T-cell (primary cell): ENCODE data around the gene PRKAR1B. TPM values are rescaled to one million over a fixed set of nuclear protein-coding genes. Genes with fewer than 3 reads are reported as not detected.
A peak's percentile ranks its signal among the peaks of the same experiment; 100 is the strongest.

ENCODE experiments used
- ATAC-seq, 4 experiments: fragments of 200-7000 bp in 3 of 4; fragments of 150-1000 bp in 1 of 4; cut with Tn5 transposase; replicated peaks in 1 of 4; 1 replicate in 3 of 4; 2 replicates in 1 of 4; pipeline ENCODE4 v1.10.0; 2021; ENCODE audit warnings: moderate library complexity in 3 of 4, mild to moderate bottlenecking in 2 of 4, moderate number of reproducible peaks in 1 of 4
- CTCF ChIA-PET, 2 donors: fragments of 300-600 bp; sonication (Branson Sonifier 250); formaldehyde crosslinking; loops; one replicate each; lab custom pipeline; 2022; ENCODE audit warnings: antibody characterized with exemption in 2 of 2; lab: Charles Lee
- POLR2A ChIA-PET, 2 donors: fragments of 300-600 bp; sonication (Branson Sonifier 250); formaldehyde crosslinking; loops; one replicate each; lab custom pipeline; 2022; ENCODE audit warnings: antibody characterized with exemption in 2 of 2; lab: Charles Lee
- DNase-seq, 35 experiments: peaks; one replicate each; pipeline versions ENCODE4 v3.0.0 to v3.0.0-alpha.2; 2013 to 2023
- H3K27ac ChIP-seq: one replicate; pipeline ENCODE4 v1.5.1; 2013; ENCODE audit warnings: low read length
- H3K27me3 ChIP-seq, 2 experiments: replicated peaks in 1 of 2; 1 replicate in 1 of 2; 2 replicates in 1 of 2; pipeline versions ENCODE4 v1.6.1 to v1.7.0; 2013; ENCODE audit warnings: low read length in 1 of 2, mixed read lengths in 1 of 2; ENCODE audit not compliant: control insufficient read depth in 2 of 2, insufficient read depth in 2 of 2; ENCODE audit errors: extremely low read depth in 1 of 2
- H3K36me3 ChIP-seq, 2 donors: 1 replicate in 1 of 2; 2 replicates in 1 of 2; pipeline versions ENCODE4 v1.6.1 to v1.7.0; 2013; ENCODE audit warnings: low read length in 1 of 2; ENCODE audit not compliant: control insufficient read depth in 2 of 2, insufficient read depth in 1 of 2; ENCODE audit errors: extremely low read depth in 1 of 2
- H3K4me1 ChIP-seq, 2 experiments: 1 replicate in 1 of 2; 2 replicates in 1 of 2; pipeline versions ENCODE4 v1.6.1 to v1.7.0; 2013; ENCODE audit warnings: low read length in 2 of 2, mixed read lengths in 1 of 2; ENCODE audit not compliant: insufficient read depth in 2 of 2, control insufficient read depth in 1 of 2; ENCODE audit errors: extremely low read depth in 1 of 2
- H3K4me3 ChIP-seq, 2 donors: 1 replicate in 1 of 2; 2 replicates in 1 of 2; pipeline versions ENCODE4 v1.5.1 to v1.7.0; 2013; ENCODE audit warnings: mild to moderate bottlenecking in 2 of 2, low read length in 1 of 2, moderate library complexity in 1 of 2; ENCODE audit not compliant: control insufficient read depth in 1 of 2; ENCODE audit errors: extremely low read depth in 1 of 2
- H3K9me3 ChIP-seq: 2 replicates; pipeline ENCODE4 v1.7.0; 2013
- H3K27ac Mint-ChIP-seq, 2 donors: one replicate each; pipeline ENCODE4 v1.8.0; 2020 to 2021; ENCODE audit warnings: mild to moderate bottlenecking in 2 of 2, mixed read lengths in 2 of 2
- H3K27me3 Mint-ChIP-seq, 2 donors: one replicate each; pipeline ENCODE4 v1.8.0; 2021 to 2022; ENCODE audit warnings: mixed read lengths in 2 of 2
- H3K36me3 Mint-ChIP-seq: one replicate; pipeline ENCODE4 v1.8.0; 2021; ENCODE audit warnings: mixed read lengths
- H3K4me1 Mint-ChIP-seq, 3 donors: one replicate each; pipeline ENCODE4 v1.8.0; 2020 to 2022; ENCODE audit warnings: mixed read lengths in 3 of 3, mild to moderate bottlenecking in 1 of 3
- H3K4me3 Mint-ChIP-seq, 3 donors: one replicate each; pipeline ENCODE4 v1.8.0; 2020 to 2022; ENCODE audit warnings: mild to moderate bottlenecking in 3 of 3, mixed read lengths in 3 of 3, moderate library complexity in 3 of 3
- H3K9me3 Mint-ChIP-seq, 3 donors: one replicate each; pipeline ENCODE4 v1.8.0; 2020 to 2022; ENCODE audit warnings: mixed read lengths in 3 of 3
- WGBS: methylation state at CpG from one replicate; pipeline ENCODE4 v1.1.5; 2013; ENCODE audit warnings: missing lambda C conversion rate; ENCODE audit not compliant: insufficient coverage; 5-methylcytosine and 5-hydroxymethylcytosine counted together
- total RNA-seq, 35 experiments: library from RNA in 6 of 35; stranded (reverse) in 6 of 35; fragments of 120-200 nt in 1 of 35; gene quantifications; one replicate each; pipeline versions ENCODE4 v1.2.1 to v1.2.4 and lab custom pipeline; 2013 to 2026

PRKAR1B gene
- total RNA-seq, 5 donors from 2014 or later (not counting 1 experiment from before 2014, with no cell fraction given), result 20.7 to 35.4 (median 24.4) TPM

DNA sequence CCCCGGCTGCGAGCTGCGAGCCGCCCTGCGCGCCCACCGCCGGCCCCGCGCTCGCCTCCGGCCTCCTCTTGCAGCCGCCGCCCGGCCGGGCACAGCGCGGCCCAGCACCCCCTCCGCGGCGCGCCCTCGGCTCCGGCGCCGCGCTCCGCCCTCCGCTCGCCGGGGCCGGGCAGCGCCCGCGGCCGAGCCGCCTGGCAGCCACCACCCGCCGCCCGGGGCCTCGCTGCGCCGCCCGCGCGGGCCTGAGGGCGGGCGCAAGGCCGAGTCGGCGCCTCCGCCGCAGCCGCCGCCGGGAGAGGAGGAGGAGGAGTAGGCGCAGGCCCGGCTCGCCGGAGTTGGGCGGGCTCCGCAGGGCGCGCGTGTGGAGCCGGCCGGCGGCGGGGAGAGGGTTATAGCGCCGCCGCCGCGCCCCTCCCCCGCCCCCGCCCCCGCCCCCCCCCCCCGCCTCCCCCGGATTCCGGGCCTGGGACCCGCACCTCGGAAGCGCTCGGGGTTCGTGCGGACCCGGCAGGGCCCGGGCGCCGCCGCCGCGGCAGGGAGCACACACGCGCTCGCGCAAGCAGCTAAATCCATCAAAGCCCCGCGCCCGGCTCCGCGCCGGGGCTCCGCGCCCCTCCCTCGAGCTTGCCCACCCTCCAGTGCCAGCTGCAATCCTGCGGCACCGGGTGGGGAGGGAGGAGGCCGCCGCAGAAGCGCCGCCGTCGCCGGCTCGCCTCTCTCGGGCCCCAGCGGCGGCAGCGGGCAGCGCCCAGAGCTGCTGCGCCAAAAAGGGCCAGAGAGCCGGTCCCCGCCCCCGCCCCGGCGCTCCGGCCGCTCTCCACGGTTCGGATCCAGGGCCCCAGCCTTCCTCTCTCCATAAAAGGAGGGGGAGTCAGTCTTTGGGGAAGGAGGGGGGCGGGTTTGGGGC lies 207.3 kb downstream of the PRKAR1B start, which contains the start of gene PDGFA:
Gene PDGFA, minus strand, starts transcription at position 363 of the 907 bp plus-strand sequence. CDS start 845 bp downstream, outside the sequence.
- no peaks in the 10 kb centered on the region for H3K36me3 ChIP-seq
- CTCF ChIA-PET, result no interaction called here
- H3K27me3 ChIP-seq, result peaks cover 0 to 84% of the 10 kb centered on the region in 2 experiments
- Mint-ChIP-seq H3K36me3 (no peaks in the 10 kb centered on the region), H3K27me3 (peaks cover 9 to 48% of the 10 kb centered on the region in 2 donors), H3K27ac (no peak within 1 kb of the TSS), H3K4me3 (peak within 1 kb of the TSS; percentile 71 to 78 (median 73)), H3K9me3 (no peaks in the 10 kb centered on the region), H3K4me1 (peaks cover 6 to 20% (median 12%) of the 10 kb centered on the region in 3 donors)
- WGBS, result 0% methylated on average over 70 of the region's 132 CpGs
- H3K9me3 ChIP-seq, result no peaks in the 10 kb centered on the region
- POLR2A ChIA-PET, result no interaction called here
- H3K27ac ChIP-seq, result no peak within 1 kb of the TSS
- ATAC-seq, result peak; percentile 35 to 48 (median 40)
- peaks cover 15 to 52% of the 10 kb centered on the region in 2 experiments for H3K4me1 ChIP-seq
- H3K4me3 ChIP-seq, result peak within 1 kb of the TSS in 1 of 2 donors; percentile 49
- peak in 2 of 35 experiments; percentile 29 to 31 for DNase-seq

DNA sequence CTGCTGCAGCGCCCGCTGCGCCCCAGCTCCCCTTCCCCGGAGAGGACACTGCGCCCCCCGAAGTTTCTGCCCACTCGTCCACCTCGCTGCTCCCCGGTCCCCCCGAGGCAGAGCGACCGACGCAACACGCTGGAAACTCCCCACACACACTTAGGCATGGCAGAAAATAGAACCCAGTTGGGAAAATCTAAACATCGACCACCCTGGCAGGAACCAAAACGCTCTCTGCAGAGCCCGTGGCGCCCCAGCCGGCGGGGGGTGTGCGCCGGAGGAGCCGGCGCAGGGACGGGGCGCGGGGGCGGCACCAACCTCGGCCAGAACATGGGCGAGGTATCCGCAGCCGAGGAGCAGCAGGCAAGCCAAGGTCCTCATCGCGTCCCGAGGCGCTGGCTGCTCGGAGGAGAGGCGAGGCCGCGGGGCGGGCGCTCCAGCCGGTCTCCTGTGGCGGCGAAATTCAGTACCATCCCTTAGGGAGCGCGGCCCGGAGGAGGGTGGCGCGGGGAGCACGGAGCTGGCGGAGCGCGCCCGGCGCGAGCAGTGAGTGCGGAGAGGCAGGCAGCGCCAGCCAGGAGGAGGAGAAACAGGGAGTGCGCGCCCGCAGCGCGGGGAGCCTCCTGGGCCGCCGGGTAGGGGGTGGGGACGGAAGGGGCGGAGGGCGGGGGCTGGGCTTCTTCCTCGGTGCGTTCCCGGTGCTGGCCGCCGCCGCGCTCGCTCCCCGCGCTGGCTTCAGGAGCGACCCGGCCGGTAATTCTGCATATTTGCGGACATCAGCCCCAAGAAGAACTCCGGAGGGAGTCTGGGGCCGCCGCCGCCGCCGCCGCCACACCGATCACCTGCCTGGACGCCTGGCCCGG lies 208.2 kb downstream of the PRKAR1B start:
- DNase-seq (peak in 6 of 35 experiments; percentile 15 to 37 (median 24)), ATAC-seq (peak; percentile 34 to 50 (median 39))
- Mint-ChIP-seq H3K27me3 (peaks cover 13 to 46% of the 10 kb centered on the region in 2 donors), H3K27ac (no peak overlapping the region), H3K4me1 (peaks cover 6 to 22% (median 12%) of the 10 kb centered on the region in 3 donors), H3K4me3 (peak overlapping the region; percentile 71 to 78 (median 73)), H3K9me3 (no peaks in the 10 kb centered on the region), H3K36me3 (no peaks in the 10 kb centered on the region)
- POLR2A ChIA-PET, result no interaction called here
- peaks cover 15 to 52% of the 10 kb centered on the region in 2 experiments for H3K4me1 ChIP-seq
- H3K9me3 ChIP-seq, result no peaks in the 10 kb centered on the region
- H3K27ac ChIP-seq, result no peak overlapping the region
- peaks cover 0 to 83% of the 10 kb centered on the region in 2 experiments for H3K27me3 ChIP-seq
- H3K36me3 ChIP-seq, result no peaks in the 10 kb centered on the region
- under 1% methylated on average over 90 of the region's 93 CpGs for WGBS
- peak overlapping the region in 1 of 2 donors; percentile 49 for H3K4me3 ChIP-seq
- CTCF ChIA-PET, result no interaction called here

DNA sequence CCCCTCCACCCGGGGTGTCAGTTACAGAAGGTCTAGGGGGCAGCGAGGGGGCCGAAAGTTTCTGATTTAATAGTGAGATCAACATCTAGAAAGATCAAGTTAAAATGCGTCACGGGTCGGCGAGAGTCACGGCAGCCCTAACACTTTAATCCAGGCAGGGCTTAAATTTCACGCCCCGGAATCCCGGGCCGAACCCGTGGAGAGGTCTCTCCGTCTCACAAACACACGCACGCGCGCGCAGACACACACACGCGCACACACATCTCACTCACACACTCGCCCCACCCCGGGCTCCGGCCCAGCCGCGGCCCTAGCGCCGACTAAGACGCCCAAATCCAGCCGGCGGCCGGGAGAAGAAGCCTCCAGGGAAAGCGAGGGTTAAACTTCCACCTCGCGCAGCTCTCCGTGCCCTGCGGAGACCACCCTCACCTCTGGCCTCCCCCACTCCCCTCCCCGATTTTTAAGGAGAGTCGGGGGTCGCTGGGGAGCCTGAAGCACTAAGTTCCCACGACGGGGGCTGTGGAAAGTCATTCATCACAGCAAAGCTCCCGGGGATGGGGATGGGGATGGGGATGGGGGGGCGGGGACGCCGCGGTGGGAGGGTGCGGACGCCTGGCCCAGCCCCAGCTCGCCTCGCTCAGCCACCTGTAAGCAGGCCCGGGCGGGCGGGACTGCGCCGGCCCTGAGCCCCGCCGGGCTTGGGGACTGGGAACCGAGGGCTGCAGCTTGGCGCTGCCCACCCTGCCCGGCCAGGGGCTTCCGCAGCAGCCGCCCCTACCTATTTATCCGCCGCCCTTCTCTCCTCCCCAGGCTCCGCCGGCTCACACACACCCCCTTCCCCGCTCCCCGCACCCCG lies 209.1 kb downstream of the PRKAR1B start:
- DNase-seq, result peak in 1 of 35 experiments; percentile 31
- ChIA-PET CTCF (interaction anchor here in 1 of 2 donors (0.7 kb wide), 1 partner anchor 192 kb away, joined by 4 read pairs; no protein-coding TSS in a partner anchor), POLR2A (no interaction called here)
- no peaks in the 10 kb centered on the region for H3K36me3 ChIP-seq
- H3K4me1 Mint-ChIP-seq, result peaks cover 6 to 22% (median 12%) of the 10 kb centered on the region in 3 donors
- no peak for ATAC-seq
- H3K9me3 ChIP-seq, result no peaks in the 10 kb centered on the region
- no peaks in the 10 kb centered on the region for H3K36me3 Mint-ChIP-seq
- 2% methylated on average over 48 of the region's 70 CpGs for WGBS
- H3K27ac Mint-ChIP-seq, result no peak overlapping the region
- no peaks in the 10 kb centered on the region for H3K9me3 Mint-ChIP-seq
- peak overlapping the region; percentile 32 to 74 for H3K4me3 ChIP-seq
- no peak overlapping the region for H3K27ac ChIP-seq
- peaks cover 0 to 77% of the 10 kb centered on the region in 2 experiments for H3K27me3 ChIP-seq
- peak overlapping the region; percentile 71 to 78 (median 74) for H3K4me3 Mint-ChIP-seq
- H3K4me1 ChIP-seq, result peaks cover 15 to 53% of the 10 kb centered on the region in 2 experiments
- H3K27me3 Mint-ChIP-seq, result peaks cover 12 to 43% of the 10 kb centered on the region in 2 donors

DNA sequence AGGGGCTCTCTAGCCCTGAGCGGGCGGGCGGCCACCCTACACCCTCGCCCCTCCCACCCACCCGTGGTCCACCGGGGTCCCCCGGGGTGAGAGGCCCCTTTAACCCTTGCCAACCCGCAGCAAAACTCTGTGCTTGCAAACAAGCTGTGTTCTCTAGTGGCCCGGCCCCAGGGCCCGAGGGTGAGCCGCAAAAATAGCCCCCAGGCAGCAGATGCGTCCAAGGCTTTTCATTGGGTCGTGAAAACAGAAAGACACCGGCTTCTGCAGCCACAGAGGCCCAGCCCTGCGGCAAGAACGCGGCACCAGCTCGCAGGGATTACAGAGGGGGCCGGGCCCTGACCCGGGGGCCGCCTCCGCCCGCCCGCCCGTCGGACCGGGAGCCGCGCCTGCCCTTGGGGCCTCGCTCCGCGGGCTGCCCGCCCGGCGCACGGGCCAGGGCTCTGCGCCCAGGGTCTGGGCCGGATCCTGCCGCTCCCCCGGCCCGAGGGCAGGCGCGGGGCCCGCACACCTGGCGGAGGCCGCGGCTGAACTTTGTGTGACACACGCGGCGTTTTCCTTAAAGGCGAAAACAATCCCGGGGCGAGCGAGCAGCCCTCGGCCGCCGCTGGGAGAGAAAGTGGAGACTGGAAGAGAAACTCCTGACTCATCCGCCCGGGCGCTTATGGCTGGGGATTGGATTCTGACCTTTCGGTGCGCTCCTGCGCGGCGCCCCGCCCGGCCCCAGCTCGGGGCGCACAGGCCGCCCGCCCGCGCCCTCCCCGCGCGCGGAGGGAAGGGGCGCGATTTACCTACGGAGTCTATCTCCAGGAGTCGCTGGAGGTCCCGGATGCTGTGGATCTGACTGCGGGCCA lies 210.2 kb downstream of the PRKAR1B start:
- peak overlapping the region in 1 of 2 donors; percentile 49 for H3K4me3 ChIP-seq
- ATAC-seq (no peak), DNase-seq (no peak)
- ChIA-PET CTCF (interaction anchor here in 1 of 2 donors (0.5 kb wide), 1 partner anchor 57 kb away, joined by 4 read pairs; no protein-coding TSS in a partner anchor), POLR2A (no interaction called here)
- Mint-ChIP-seq H3K27ac (no peak overlapping the region), H3K36me3 (no peaks in the 10 kb centered on the region), H3K27me3 (peaks cover 11 to 44% of the 10 kb centered on the region in 2 donors), H3K9me3 (no peaks in the 10 kb centered on the region), H3K4me3 (peak overlapping the region in 1 of 3 donors; percentile 44), H3K4me1 (peaks cover 6 to 20% (median 12%) of the 10 kb centered on the region in 3 donors)
- no peaks in the 10 kb centered on the region for H3K9me3 ChIP-seq
- 8% methylated on average over 74 of the region's 83 CpGs for WGBS
- H3K36me3 ChIP-seq, result no peaks in the 10 kb centered on the region
- no peak overlapping the region for H3K27ac ChIP-seq
- peaks cover 0 to 71% of the 10 kb centered on the region in 2 experiments for H3K27me3 ChIP-seq
- H3K4me1 ChIP-seq, result peaks cover 9 to 41% of the 10 kb centered on the region in 2 experiments

DNA sequence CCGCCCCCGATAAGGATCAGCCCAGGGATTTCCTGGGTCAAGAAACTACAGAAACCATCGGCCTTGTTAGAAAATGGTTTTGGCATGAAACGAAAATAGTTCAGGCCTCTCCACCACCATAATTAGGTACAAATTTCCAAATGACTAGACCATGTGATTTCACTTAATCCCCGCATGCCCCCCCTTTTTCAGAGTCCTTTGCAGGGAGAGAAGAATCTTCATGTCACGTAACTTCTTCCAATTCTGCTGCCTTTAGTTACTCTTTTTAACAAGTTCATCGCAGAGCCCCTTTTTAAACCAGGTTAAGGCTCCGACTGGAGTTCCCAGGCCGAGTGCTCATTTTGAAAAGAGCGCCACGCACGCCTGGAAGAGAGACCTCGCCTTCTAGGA lies 210.9 kb downstream of the PRKAR1B start:
- ChIA-PET CTCF (no interaction called here), POLR2A (no interaction called here)
- Histone ChIP-seq H3K27ac (no peak overlapping the region), H3K27me3 (peaks cover 0 to 69% of the 10 kb centered on the region in 2 experiments), H3K9me3 (no peaks in the 10 kb centered on the region), H3K4me1 (peaks cover 8 to 35% of the 10 kb centered on the region in 2 experiments), H3K36me3 (no peaks in the 10 kb centered on the region), H3K4me3 (no peak overlapping the region)
- peak overlapping the region in 1 of 3 donors; percentile 44 for H3K4me3 Mint-ChIP-seq
- peaks cover 11 to 41% of the 10 kb centered on the region in 2 donors for H3K27me3 Mint-ChIP-seq
- ATAC-seq (no peak), DNase-seq (no peak)
- no peaks in the 10 kb centered on the region for H3K36me3 Mint-ChIP-seq
- peaks cover 6 to 16% (median 12%) of the 10 kb centered on the region in 3 donors for H3K4me1 Mint-ChIP-seq
- WGBS, result 56% methylated on average over 7 of the region's 13 CpGs
- H3K9me3 Mint-ChIP-seq, result no peaks in the 10 kb centered on the region
- no peak overlapping the region for H3K27ac Mint-ChIP-seq
